SK-N-SH (cell line): ENCODE data around the gene LDLRAD1. TPM values are rescaled to one million over a fixed set of nuclear protein-coding genes. Genes with fewer than 3 reads are reported as not detected.
A peak's percentile ranks its signal among the peaks of the same experiment; 100 is the strongest.

Experiments used
- CTCF ChIA-PET: fragments of 300-600, 350-600 bp; formaldehyde crosslinking; extraction: SDS; loops from one replicate; lab custom pipeline; 2021; lab: Yijun Ruan, JAX
- POLR2A ChIA-PET: fragments of 350-600 bp; sonication (Branson Sonifier 250); formaldehyde crosslinking; extraction: SDS; loops from one replicate; lab custom pipeline; 2020; ENCODE audit warnings: antibody characterized with exemption, inconsistent platforms; lab: Yijun Ruan, JAX
- DNase-seq: peaks from one replicate; pipeline ENCODE4 v3.0.0; 2012
- H2AFZ ChIP-seq: fragments of 200-600 bp; sonication (generic); 2 replicates; pipeline ENCODE4 v1.8.1; 2016; ENCODE audit warnings: antibody characterized with exemption, mild to moderate bottlenecking, low read depth
- H3F3A ChIP-seq: fragments of 200-600 bp; sonication (generic); replicated peaks from 2 replicates; pipeline ENCODE3; 2016; ENCODE audit warnings: antibody characterized with exemption, mild to moderate bottlenecking; ENCODE audit not compliant: insufficient read depth
- H3K27ac ChIP-seq, 2 experiments: fragments of 200-500 bp in 1 of 2; fragments of 200-600 bp in 1 of 2; sonication (Bioruptor generic) in 1 of 2; sonication (generic), shearing (Covaris generic) in 1 of 2; 2 replicates each; pipeline versions ENCODE4 v1.5.1 to v1.6.1; 2014 to 2016; ENCODE audit warnings: low read depth in 2 of 2, inconsistent platforms in 1 of 2, low read length in 1 of 2, mild to moderate bottlenecking in 1 of 2, mixed read lengths in 1 of 2
- H3K27me3 ChIP-seq: fragments of 200-600 bp; sonication (generic), shearing (Covaris generic); 2 replicates; pipeline ENCODE4 v1.6.1; 2016; ENCODE audit warnings: mixed run types; ENCODE audit not compliant: insufficient read depth
- H3K36me3 ChIP-seq, 2 experiments: fragments of 200-500 bp in 1 of 2; fragments of 200-600 bp in 1 of 2; sonication (Bioruptor generic) in 1 of 2; sonication (generic) in 1 of 2; replicated peaks in 1 of 2; 2 replicates each; pipeline versions ENCODE3 to v1.5.1; 2014 to 2016; ENCODE audit warnings: low read length in 1 of 2, mild to moderate bottlenecking in 1 of 2; ENCODE audit not compliant: insufficient read depth in 2 of 2, control insufficient read depth in 1 of 2
- H3K4me1 ChIP-seq, 2 experiments: fragments of 200-500 bp in 1 of 2; fragments of 200-600 bp in 1 of 2; sonication (Bioruptor generic) in 1 of 2; sonication (generic), shearing (Covaris generic) in 1 of 2; 2 replicates each; pipeline versions ENCODE4 v1.5.1 to v1.6.1; 2014 to 2016; ENCODE audit warnings: low read depth in 1 of 2, low read length in 1 of 2, mixed run types in 1 of 2; ENCODE audit not compliant: insufficient read depth in 2 of 2, control insufficient read depth in 1 of 2
- H3K4me2 ChIP-seq: fragments of 200-600 bp; sonication (generic), shearing (Covaris generic); 2 replicates; pipeline ENCODE4 v1.6.1; 2017; ENCODE audit warnings: mixed run types
- H3K4me3 ChIP-seq, 2 experiments: fragments of 200-500 bp in 1 of 2; fragments of 200-600 bp in 1 of 2; sonication (Bioruptor generic) in 1 of 2; sonication (generic), shearing (Covaris generic) in 1 of 2; 2 replicates each; pipeline versions ENCODE4 v1.5.1 to v1.8.1; 2014 to 2016; ENCODE audit warnings: low read depth in 2 of 2, inconsistent platforms in 1 of 2, low read length in 1 of 2, mild to moderate bottlenecking in 1 of 2, mixed read lengths in 1 of 2, moderate library complexity in 1 of 2
- H3K79me2 ChIP-seq: fragments of 200-600 bp; sonication (generic); 2 replicates; pipeline ENCODE4 v1.8.1; 2017; ENCODE audit warnings: mild to moderate bottlenecking; ENCODE audit not compliant: insufficient read depth
- H3K9ac ChIP-seq: fragments of 200-600 bp; sonication (generic); 2 replicates; pipeline ENCODE4 v1.6.1; 2017; ENCODE audit warnings: mixed run types
- H3K9me2 ChIP-seq: fragments of 200-600 bp; sonication (generic); 2 replicates; pipeline ENCODE4 v1.6.1; 2017; ENCODE audit warnings: mixed run types
- H3K9me3 ChIP-seq: fragments of 200-600 bp; sonication (generic); 2 replicates; pipeline ENCODE4 v1.6.1; 2017; ENCODE audit warnings: mixed run types, mild to moderate bottlenecking, moderate library complexity
- H4K20me1 ChIP-seq: fragments of 200-600 bp; sonication (generic); 2 replicates; pipeline ENCODE4 v1.6.1; 2017; ENCODE audit warnings: mild to moderate bottlenecking, mixed run types; ENCODE audit not compliant: insufficient read depth
- CTCF ChIP-seq: fragments of 200-600 bp; sonication (generic); IDR thresholded peaks from 2 replicates; pipeline ENCODE4 v1.6.1; 2017; ENCODE audit warnings: antibody characterized with exemption, mild to moderate bottlenecking, moderate library complexity
- ELF1 ChIP-seq: IDR thresholded peaks from 2 replicates; pipeline ENCODE4 v1.4.0; 2012
- EP300 ChIP-seq, 2 experiments: IDR thresholded peaks; 2 replicates each; pipeline versions ENCODE4 v1.4.0 to v1.6.1; 2012; ENCODE audit warnings: borderline replicate concordance in 1 of 2, low read depth in 1 of 2, low read length in 1 of 2
- EZH2phosphoT487 ChIP-seq: fragments of 200-600 bp; sonication (generic); IDR thresholded peaks from 2 replicates; pipeline ENCODE4 v1.6.1; 2017; ENCODE audit warnings: low read depth, mixed run types, mild to moderate bottlenecking, antibody characterized with exemption, moderate library complexity, borderline replicate concordance
- FOXM1 ChIP-seq: IDR thresholded peaks from 2 replicates; pipeline ENCODE4 v1.4.0; 2012; ENCODE audit warnings: low read depth, mild to moderate bottlenecking
- GATA2 ChIP-seq: sonication (generic); formaldehyde crosslinking; IDR thresholded peaks from 2 replicates; pipeline ENCODE4 v1.5.0; 2020; ENCODE audit warnings: mild to moderate bottlenecking, missing genetic modification reagents
- IRF3 ChIP-seq: fragments of 150-350 bp; IDR thresholded peaks from 2 replicates; pipeline ENCODE4 v1.6.1; 2016; ENCODE audit warnings: mild to moderate bottlenecking, low read depth, low read length
- MEF2A ChIP-seq: IDR thresholded peaks from 2 replicates; pipeline ENCODE4 v1.4.0; 2012; ENCODE audit warnings: low read depth, borderline replicate concordance
- NRF1 ChIP-seq: IDR thresholded peaks from 2 replicates; pipeline ENCODE4 v1.6.1; 2012; ENCODE audit warnings: low read depth, mild to moderate bottlenecking, low read length
- PBX3 ChIP-seq: IDR thresholded peaks from 2 replicates; pipeline ENCODE4; 2012
- POLR2AphosphoS5 ChIP-seq: IDR thresholded peaks from 2 replicates; pipeline ENCODE4 v1.6.1; 2012; ENCODE audit warnings: low read depth, low read length
- RAD21 ChIP-seq: IDR thresholded peaks from 2 replicates; pipeline ENCODE4 v1.6.1; 2012; ENCODE audit warnings: mild to moderate bottlenecking, low read length
- RCOR1 ChIP-seq: fragments of 150-350 bp; IDR thresholded peaks from 2 replicates; pipeline ENCODE4 v1.6.1; 2017; ENCODE audit warnings: antibody characterized with exemption, low read length
- SMC3 ChIP-seq: IDR thresholded peaks from 2 replicates; pipeline ENCODE4 v1.6.1; 2012; ENCODE audit warnings: low read depth, low read length, improper control_type of control experiment
- TAF1 ChIP-seq: IDR thresholded peaks from 2 replicates; pipeline ENCODE4 v1.6.1; 2012; ENCODE audit warnings: low read depth, mild to moderate bottlenecking, low read length, moderate library complexity, borderline replicate concordance
- TEAD4 ChIP-seq: IDR thresholded peaks from 2 replicates; pipeline ENCODE4 v1.4.0; 2012; ENCODE audit warnings: mild to moderate bottlenecking, borderline replicate concordance; ENCODE audit not compliant: insufficient read depth
- USF1 ChIP-seq: IDR thresholded peaks from 2 replicates; pipeline ENCODE4 v1.4.0; 2012; ENCODE audit warnings: low read depth, borderline replicate concordance
- polyA plus RNA-seq, 3 experiments: library from polyadenylated mRNA; depleted of rRNA; stranded (reverse); fragments of >200 nt; gene quantifications; 2 replicates each; pipeline ENCODE4 v1.2.3, GENCODE V29; 2012

LDLRAD1 gene
- polyA plus RNA-seq, 1 of the 3 experiments (the other 2 are of a cell fraction) = not detected

- peak; percentile 47 for DNase-seq
- H3K4me1 ChIP-seq = peaks cover 4 to 7% of the 10 kb centered on the region in 2 experiments; a peak in 3 of 4 replicates
- H3K27ac ChIP-seq = no peak overlapping the region
- TF ChIP-seq RAD21 (peak; percentile 63), PBX3 (no peak), USF1 (no peak), RCOR1 (no peak), POLR2AphosphoS5 (no peak), GATA2 (CRISPR knock-in tag) (no peak), SMC3 (peak; percentile 45), TEAD4 (no peak), MEF2A (no peak), IRF3 (no peak), FOXM1 (no peak), TAF1 (no peak), ELF1 (no peak), CTCF (peak; percentile 71), EP300 (IDR thresholded peaks at IDR 0.05; ENCODE audit: borderline replicate concordance in 1 of 2, low read depth in 1 of 2, low read length in 1 of 2) (no peak), EZH2phosphoT487 (no peak), NRF1 (no peak)
- POLR2A ChIA-PET = interaction anchor here (0.8 to 2.2 kb wide), 2 partner anchors 10 to 14 kb away, joined by 3 to 4 read pairs; partner anchors contain the start of genes IFT25 and LRRC42
- H4K20me1 ChIP-seq = no peaks in the 10 kb centered on the region
- no peak overlapping the region for H3K4me2 ChIP-seq
- peaks cover 7% of the 10 kb centered on the region for H3F3A ChIP-seq
- no peak overlapping the region for H3K9ac ChIP-seq
- H3K9me3 ChIP-seq = no peaks in the 10 kb centered on the region
- no peaks in the 10 kb centered on the region for H3K9me2 ChIP-seq
- CTCF ChIA-PET = interaction anchor here (0.8 to 4.8 kb wide), 30 partner anchors 10 to 848 kb away, joined by 3 to 60 read pairs (median 4); partner anchors contain the start of genes IFT25, LRRC42 and YIPF1
- no peaks in the 10 kb centered on the region for H3K27me3 ChIP-seq
- H3K79me2 ChIP-seq = peaks cover 17% of the 10 kb centered on the region
- H2AFZ ChIP-seq = no peak overlapping the region
- H3K4me3 ChIP-seq = no peak overlapping the region
- H3K36me3 ChIP-seq = peaks cover 46 to 66% of the 10 kb centered on the region in 2 experiments
Observed at GRCh38 chr1:53959664-53960250, 58.2 kb downstream of the LDLRAD1 start.

Other genes starting within 250 kb of the LDLRAD1 start
- gene NDC1, start 179.9 kb downstream of the LDLRAD1 start, polyA plus RNA-seq (2012; rRNA removed) = 11.5 and 14.6 TPM in 2 replicates
- 23.1 and 31.7 TPM in 2 replicates for gene YIPF1, start 128.4 kb downstream of the LDLRAD1 start, polyA plus RNA-seq (2012; rRNA removed)
- gene DIO1, start 124.0 kb downstream of the LDLRAD1 start, polyA plus RNA-seq (2012; rRNA removed) = not detected in 2 replicates
- gene IFT25, start 72.5 kb downstream of the LDLRAD1 start, polyA plus RNA-seq (2012; rRNA removed) = 25.7 TPM in 2 replicates
- gene LRRC42, start 71.8 kb downstream of the LDLRAD1 start, polyA plus RNA-seq (2012; rRNA removed) = 35.0 and 40.9 TPM in 2 replicates
- gene TMEM59, start 35.0 kb upstream of the LDLRAD1 start, polyA plus RNA-seq (2012; rRNA removed) = 249 and 314 TPM in 2 replicates
- gene TCEANC2, start 35.4 kb upstream of the LDLRAD1 start, polyA plus RNA-seq (2012; rRNA removed) = 4.7 and 5.5 TPM in 2 replicates
- not detected in 2 replicates for gene CDCP2, start 134.8 kb upstream of the LDLRAD1 start, polyA plus RNA-seq (2012; rRNA removed)
- gene CYB5RL, start 181.8 kb upstream of the LDLRAD1 start, polyA plus RNA-seq (2012; rRNA removed) = 3.3 and 4.7 TPM in 2 replicates
- gene MRPL37, start 182.0 kb upstream of the LDLRAD1 start, polyA plus RNA-seq (2012; rRNA removed) = 10.1 and 11.3 TPM in 2 replicates